Progenitor cell of endocrine pancreas (in vitro differentiated cells): Measurements from ENCODE around the gene KCNQ1OT1. TPM values are rescaled to one million over a fixed set of nuclear protein-coding genes. Genes with fewer than 3 reads are reported as not detected.

Experiments used
- DNase-seq: peaks from one replicate; pipeline ENCODE4 v3.0.0; 2021; ENCODE audit warnings: low spot score; ENCODE audit not compliant: unreplicated experiment
- H3K27ac Mint-ChIP-seq: 2 replicates; pipeline ENCODE4 v1.8.0; 2021; ENCODE audit warnings: mild to moderate bottlenecking, moderate library complexity, mixed read lengths
- H3K27me3 Mint-ChIP-seq: 2 replicates; pipeline ENCODE4 v1.8.0; 2021; ENCODE audit warnings: mixed read lengths
- H3K36me3 Mint-ChIP-seq: 2 replicates; pipeline ENCODE4 v1.8.0; 2022; ENCODE audit warnings: mixed read lengths; ENCODE audit not compliant: insufficient read depth
- H3K4me1 Mint-ChIP-seq: 2 replicates; pipeline ENCODE4 v1.8.0; 2021; ENCODE audit warnings: low read depth, mixed read lengths
- H3K4me3 Mint-ChIP-seq: 2 replicates; pipeline ENCODE4 v1.8.0; 2021; ENCODE audit warnings: low read depth, mild to moderate bottlenecking, moderate library complexity, mixed read lengths
- H3K9me3 Mint-ChIP-seq: 2 replicates; pipeline ENCODE4 v1.8.0; 2021; ENCODE audit warnings: low read depth, mixed read lengths
- CTCF ChIP-seq: fragments of 200-600 bp; sonication (generic); IDR thresholded peaks from one replicate; pipeline ENCODE4 v1.5.0; 2021; ENCODE audit warnings: antibody characterized with exemption, mild to moderate bottlenecking; ENCODE audit not compliant: unreplicated experiment
- total RNA-seq: library from RNA; stranded (reverse); gene quantifications from 2 replicates; pipeline ENCODE4 v1.2.1, GENCODE V29; 2021

KCNQ1OT1 gene
- total RNA-seq, 1 donor from 2014 or later, result 18.0 TPM

GRCh38 chr11:2679011-2679676 is 20.6 kb downstream of the KCNQ1OT1 start:
- Mint-ChIP-seq H3K9me3 (no peaks in the 10 kb centered on the region), H3K4me3 (no peak overlapping the region), H3K4me1 (peaks cover 48% of the 10 kb centered on the region), H3K27me3 (no peaks in the 10 kb centered on the region), H3K36me3 (no peaks in the 10 kb centered on the region), H3K27ac (no peak overlapping the region)
- no peak for TF ChIP-seq CTCF
- no peak for DNase-seq

GRCh38 chr11:2678396-2678795 is 21.4 kb downstream of the KCNQ1OT1 start:
- no peak for TF ChIP-seq CTCF
- peaks cover 45% of the 10 kb centered on the region for H3K4me1 Mint-ChIP-seq
- DNase-seq, result no peak
- no peak overlapping the region for H3K4me3 Mint-ChIP-seq
- no peak overlapping the region for H3K27ac Mint-ChIP-seq
- H3K27me3 Mint-ChIP-seq, result no peaks in the 10 kb centered on the region
- no peaks in the 10 kb centered on the region for H3K9me3 Mint-ChIP-seq
- no peaks in the 10 kb centered on the region for H3K36me3 Mint-ChIP-seq

- no peak overlapping the region for H3K4me3 Mint-ChIP-seq
- no peak for TF ChIP-seq CTCF
- no peaks in the 10 kb centered on the region for H3K36me3 Mint-ChIP-seq
- H3K4me1 Mint-ChIP-seq, result peaks cover 42% of the 10 kb centered on the region
- H3K27ac Mint-ChIP-seq, result no peak overlapping the region
- no peaks in the 10 kb centered on the region for H3K9me3 Mint-ChIP-seq
- no peak for DNase-seq
- H3K27me3 Mint-ChIP-seq, result no peaks in the 10 kb centered on the region
These were observed 22.7 kb downstream of the KCNQ1OT1 start for GRCh38 chr11:2677127-2677526.

GRCh38 chr11:2675540-2675939 is 24.3 kb downstream of the KCNQ1OT1 start:
- TF ChIP-seq CTCF, result no peak
- no peak for DNase-seq
- Mint-ChIP-seq H3K36me3 (no peaks in the 10 kb centered on the region), H3K4me3 (no peak overlapping the region), H3K27me3 (no peaks in the 10 kb centered on the region), H3K9me3 (no peaks in the 10 kb centered on the region), H3K4me1 (peaks cover 35% of the 10 kb centered on the region), H3K27ac (peak overlapping the region; percentile 23)

- Mint-ChIP-seq H3K4me1 (peaks cover 42% of the 10 kb centered on the region), H3K36me3 (peaks cover 4% of the 10 kb centered on the region), H3K4me3 (no peak overlapping the region), H3K9me3 (no peaks in the 10 kb centered on the region), H3K27ac (peak overlapping the region; percentile 91), H3K27me3 (no peaks in the 10 kb centered on the region)
- no peak for DNase-seq
- no peak for TF ChIP-seq CTCF
These were observed 25.1 kb downstream of the KCNQ1OT1 start for GRCh38 chr11:2674658-2675131.
